NCI-H2107 treated with DMSO at 0.1 percent for 48 hours (cell line): Measurements from ENCODE around the gene CD151.

Source experiments
- DNase-seq: peaks from one replicate; lab custom pipeline; 2025; ENCODE audit not compliant: unreplicated experiment; lab: John Stamatoyannopoulos, UW

Gene CD151

GRCh38 chr11:813072-813455 is 19.7 kb upstream of the CD151 start:
- no peak for DNase-seq

DNA sequence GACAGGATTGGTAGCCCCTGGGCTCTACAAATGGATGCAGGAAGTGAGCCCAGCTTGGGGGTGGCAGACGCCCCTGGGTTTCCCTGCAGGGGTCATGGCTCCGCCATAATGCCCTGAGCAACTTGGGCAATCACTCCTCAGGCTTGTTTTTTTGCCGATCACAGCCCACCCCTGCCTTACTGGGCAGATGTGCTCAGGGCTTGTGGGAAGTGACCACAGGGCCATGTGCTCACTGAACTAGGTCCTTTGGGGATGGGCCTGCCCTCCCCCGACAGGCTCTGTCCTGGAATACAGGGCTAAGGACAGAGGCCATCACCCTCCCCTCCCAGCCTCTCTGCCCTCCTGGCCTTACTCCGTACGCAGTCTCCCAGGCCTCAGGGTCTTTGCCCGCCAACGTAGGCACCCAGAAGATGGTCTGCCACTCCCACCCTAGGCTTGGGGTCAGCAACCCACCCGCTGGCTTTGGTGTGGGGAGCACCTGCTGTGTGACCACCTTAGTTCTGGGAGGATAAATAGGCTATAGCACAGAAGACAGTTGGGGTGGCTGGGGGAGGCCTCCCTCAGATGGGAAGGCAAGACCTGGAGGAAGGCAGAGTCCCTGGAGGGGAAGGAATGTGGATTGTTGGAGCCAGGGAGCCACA is 19.2 kb upstream of the CD151 start:
- no peak for DNase-seq

DNA sequence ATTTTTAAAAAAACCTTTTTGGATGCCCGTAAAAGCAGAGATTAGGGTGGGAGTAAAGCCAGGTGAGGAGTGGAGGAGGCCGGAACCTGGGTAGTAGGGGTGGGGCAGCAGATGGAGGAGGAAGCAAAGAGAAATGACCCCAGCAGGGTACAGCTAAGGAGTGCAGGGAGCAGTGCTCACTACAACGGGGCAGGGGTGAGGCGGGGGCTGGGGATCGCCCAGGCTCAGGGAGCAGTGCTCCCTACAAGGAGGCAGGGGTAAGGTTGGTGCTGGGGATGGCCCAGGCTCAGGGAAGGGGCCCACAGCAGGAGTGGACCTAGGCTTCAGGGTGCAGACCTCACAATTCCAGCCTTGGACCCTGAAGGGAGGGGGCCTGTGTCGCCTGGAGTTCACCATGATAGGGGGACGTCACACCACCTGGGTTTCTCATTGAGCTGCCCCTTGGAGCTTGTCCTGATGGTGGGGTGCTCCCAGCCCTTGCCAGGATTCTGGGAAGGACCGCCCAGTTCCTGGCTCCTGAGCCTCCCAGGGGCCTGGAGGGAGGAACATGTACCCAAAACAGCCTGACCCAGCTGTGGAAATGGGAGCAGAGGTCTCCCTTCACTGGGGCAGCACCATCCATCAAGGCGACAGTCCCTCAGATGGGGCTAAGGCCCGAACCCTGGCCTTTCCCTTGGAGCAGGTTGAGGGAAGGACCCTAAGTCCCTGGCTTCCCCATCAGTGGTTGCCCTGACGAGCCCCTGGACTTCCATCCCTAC is 16.9 kb upstream of the CD151 start:
- no peak for DNase-seq

DNA sequence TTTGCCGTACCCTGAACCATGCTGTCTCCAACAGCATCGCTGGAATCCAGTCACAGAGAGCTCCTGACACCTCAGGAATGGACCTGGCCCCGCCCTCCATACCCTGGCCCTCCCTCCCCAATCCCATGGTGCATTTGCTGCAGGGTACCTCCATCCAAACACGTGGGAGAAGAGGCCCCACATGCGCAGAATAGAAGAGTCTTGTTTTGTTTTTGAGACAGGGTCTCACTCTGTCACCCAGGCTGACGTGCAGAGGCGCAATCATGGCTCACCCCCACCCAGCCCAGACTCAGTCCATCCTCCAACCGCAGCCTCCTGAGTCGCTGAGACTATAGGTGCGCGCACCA is 16.3 kb upstream of the CD151 start:
- DNase-seq: no peak

- DNase-seq: no peak
These were observed 14.2 kb upstream of the CD151 start, which contains the start of gene PNPLA2 for GRCh38 chr11:818396-819128. TSS of gene PNPLA2 (plus strand) at chr11:818914. CDS start at chr11:819719, 805 bp downstream.

DNA sequence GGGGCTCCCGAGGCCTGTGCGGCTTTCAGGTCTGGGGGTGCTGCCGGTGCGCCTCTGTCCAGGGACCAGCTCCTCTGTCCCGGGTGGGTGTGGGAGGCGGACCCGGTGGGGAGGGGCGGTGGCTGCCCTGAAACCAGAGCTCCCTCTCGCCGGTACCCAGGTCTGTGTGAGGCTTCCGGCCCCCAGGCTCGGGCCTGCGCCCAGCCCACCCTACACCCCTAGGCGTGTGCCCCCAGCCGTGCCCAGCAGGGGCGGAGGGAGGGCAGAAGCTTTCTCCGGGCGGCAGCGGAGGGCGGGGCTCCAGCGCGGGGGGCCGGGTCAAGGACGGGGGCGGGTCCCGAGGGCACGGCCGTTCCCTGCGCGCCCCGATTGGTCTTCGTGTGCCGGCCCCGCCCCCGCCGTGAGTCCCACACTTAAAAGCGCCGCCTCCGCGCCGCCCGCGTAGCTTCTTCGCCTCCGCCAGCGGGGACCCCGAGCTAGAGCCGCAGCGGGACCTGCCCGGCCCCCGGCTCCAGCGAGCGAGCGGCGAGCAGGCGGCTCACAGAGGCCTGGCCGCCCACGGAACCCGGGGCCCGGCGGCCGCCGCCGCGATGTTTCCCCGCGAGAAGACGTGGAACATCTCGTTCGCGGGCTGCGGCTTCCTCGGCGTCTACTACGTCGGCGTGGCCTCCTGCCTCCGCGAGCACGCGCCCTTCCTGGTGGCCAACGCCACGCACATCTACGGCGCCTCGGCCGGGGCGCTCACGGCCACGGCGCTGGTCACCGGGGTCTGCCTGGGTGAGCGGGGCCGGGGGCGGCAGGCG is 13.4 kb upstream of the CD151 start:
- peak; percentile 57 for DNase-seq

DNA sequence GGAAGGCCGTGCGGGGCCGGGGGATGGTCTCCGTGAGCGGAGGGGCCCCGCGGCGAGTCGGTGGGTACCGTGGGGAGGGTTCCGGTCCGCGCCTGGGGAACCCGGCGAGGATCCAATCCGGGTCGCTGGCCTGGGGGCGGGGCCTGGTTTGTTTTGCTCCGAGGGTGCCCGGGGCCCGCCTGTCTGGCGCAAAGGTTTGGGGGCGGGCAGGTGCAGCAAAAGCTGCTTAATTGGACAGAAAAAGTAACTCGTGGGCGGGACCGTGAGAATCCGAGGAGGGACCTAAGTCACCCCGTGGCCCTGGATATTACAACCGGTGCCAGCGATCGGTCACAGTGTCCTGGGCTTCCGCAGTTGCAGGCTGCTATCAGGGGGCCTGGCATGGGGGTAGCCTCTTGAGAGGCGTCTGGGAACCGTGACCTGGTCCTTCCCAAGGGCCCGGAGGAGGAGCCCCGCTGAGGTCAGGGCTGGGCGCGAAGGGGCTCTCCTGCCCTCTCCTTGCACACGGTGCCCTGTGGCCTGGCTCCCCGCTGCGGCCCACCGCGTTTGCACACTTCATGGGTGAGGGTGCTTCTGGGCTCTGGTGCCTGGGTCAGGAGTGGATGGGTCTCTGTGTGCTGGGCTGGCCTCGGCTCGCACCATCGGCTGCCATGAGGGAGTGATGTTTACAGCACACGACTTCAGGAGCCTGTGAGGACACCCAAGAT is 12.7 kb upstream of the CD151 start:
- peak; percentile 42 for DNase-seq

GRCh38 chr11:820655-821511 is 11.9 kb upstream of the CD151 start:
- no peak for DNase-seq

DNA sequence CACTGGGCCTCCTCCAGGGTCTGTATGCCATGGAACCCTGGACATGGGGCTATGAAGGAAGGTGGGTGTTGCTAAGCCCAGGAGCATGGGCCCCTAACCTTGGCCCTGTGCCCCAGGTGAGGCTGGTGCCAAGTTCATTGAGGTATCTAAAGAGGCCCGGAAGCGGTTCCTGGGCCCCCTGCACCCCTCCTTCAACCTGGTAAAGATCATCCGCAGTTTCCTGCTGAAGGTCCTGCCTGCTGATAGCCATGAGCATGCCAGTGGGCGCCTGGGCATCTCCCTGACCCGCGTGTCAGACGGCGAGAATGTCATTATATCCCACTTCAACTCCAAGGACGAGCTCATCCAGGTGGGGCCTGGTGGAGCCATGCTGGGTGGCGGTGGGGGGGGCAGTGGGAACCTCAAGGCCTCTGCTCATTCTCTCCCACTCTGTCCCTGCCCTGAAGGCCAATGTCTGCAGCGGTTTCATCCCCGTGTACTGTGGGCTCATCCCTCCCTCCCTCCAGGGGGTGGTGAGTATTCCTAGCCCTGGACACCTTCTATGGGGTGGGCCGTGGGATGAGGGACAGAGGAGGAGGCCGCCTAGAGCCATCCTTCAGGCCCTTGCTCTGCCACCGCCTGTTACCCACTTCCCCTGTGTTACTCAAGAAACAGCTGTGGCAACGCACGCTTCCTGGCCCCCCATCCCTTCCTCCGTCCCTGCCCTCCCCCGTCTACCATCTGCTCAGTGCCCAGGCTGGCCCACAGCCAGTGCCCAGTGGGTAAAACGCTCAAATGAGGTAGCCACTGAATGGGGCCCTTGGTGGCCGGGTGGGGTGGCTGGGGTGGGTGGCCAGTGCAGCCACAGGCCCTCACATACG is 11.0 kb upstream of the CD151 start:
- DNase-seq: no peak

DNA sequence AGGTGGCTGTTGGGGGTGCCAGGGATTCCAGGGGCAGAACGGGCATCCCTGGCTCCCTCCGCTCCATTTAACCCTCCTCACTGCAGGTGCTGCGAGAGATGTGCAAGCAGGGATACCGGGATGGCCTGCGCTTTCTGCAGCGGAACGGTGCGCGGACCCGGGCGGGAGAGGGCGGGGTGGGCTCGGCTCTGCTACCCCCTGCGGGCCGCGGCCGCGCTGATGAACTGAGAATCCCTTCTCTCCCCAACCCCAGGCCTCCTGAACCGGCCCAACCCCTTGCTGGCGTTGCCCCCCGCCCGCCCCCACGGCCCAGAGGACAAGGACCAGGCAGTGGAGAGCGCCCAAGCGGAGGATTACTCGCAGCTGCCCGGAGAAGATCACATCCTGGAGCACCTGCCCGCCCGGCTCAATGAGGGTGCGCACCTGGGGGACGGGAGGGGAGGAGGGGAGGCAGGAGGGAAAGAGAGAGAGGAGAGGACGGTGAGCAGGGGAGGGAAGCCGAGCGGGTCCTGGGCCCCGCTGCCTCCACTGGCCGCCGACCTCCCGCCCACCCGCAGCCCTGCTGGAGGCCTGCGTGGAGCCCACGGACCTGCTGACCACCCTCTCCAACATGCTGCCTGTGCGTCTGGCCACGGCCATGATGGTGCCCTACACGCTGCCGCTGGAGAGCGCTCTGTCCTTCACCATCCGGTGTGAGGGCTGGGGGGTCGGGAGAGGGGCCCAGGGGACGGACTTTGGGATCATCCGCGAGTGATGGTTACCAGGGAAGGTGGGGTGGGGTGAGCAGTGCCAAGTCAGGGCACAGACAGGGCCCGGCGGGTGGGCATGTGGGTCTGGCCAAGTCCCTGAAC is 9.1 kb upstream of the CD151 start:
- no peak for DNase-seq

DNA sequence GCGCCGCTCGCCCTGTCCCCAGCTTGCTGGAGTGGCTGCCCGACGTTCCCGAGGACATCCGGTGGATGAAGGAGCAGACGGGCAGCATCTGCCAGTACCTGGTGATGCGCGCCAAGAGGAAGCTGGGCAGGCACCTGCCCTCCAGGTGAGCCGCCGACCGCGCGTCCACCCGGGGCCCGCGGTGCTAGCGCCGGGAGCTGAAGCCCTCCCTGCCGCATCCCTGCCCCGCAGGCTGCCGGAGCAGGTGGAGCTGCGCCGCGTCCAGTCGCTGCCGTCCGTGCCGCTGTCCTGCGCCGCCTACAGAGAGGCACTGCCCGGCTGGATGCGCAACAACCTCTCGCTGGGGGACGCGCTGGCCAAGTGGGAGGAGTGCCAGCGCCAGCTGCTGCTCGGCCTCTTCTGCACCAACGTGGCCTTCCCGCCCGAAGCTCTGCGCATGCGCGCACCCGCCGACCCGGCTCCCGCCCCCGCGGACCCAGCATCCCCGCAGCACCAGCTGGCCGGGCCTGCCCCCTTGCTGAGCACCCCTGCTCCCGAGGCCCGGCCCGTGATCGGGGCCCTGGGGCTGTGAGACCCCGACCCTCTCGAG is 8.4 kb upstream of the CD151 start:
- DNase-seq: no peak

DNA sequence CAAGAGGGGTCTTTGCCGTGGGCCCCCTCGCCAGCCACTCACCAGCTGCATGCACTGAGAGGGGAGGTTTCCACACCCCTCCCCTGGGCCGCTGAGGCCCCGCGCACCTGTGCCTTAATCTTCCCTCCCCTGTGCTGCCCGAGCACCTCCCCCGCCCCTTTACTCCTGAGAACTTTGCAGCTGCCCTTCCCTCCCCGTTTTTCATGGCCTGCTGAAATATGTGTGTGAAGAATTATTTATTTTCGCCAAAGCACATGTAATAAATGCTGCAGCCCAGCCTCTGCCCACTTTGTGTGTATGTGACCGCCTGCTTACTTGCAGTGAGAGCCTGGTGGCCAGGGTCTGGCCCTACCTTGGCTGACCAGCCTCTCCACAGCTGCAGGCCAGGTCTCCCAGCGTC is 7.8 kb upstream of the CD151 start:
- DNase-seq: no peak

DNA sequence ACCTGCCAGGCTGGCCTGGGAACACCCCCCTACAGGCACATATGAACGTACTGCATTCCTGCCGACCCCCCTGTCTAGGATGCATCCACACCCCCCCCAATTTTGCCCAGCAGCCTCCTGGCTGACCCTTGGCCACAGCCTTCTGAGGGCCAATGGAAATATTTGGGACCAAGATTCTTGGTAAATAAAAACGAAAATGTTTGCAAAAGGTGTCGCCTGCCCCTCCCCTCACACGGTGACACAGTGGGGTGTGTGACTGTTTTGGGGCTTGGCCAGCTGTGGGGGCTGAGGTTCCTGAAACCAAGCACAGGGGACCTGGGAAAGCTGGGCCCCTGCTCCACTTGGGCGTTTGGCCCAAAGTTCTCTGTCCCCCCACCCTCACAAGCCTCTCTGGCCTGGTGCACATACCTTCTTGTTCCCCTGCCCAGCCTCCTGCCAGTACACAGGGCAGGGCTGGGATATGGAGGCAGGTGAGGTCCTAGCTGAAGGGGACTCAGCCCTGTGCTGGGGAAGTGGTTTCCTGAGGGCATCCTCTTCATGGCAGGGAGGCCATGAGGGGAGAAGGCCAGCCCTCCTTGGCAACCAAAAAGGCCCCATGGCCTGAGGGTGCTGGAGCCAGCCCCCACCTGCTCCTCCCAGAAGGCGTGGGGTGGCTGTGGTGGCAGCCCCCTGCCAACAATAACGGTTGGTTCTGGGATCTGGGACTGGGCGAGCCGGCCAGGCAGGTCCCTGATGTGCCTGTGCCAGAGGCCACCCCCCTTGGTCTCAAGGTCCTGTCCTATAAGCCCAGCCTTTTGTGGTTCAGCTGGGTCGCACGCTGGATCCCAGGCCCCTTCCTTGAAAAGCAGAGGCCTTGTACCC is 7.2 kb upstream of the CD151 start:
- DNase-seq: no peak

DNA sequence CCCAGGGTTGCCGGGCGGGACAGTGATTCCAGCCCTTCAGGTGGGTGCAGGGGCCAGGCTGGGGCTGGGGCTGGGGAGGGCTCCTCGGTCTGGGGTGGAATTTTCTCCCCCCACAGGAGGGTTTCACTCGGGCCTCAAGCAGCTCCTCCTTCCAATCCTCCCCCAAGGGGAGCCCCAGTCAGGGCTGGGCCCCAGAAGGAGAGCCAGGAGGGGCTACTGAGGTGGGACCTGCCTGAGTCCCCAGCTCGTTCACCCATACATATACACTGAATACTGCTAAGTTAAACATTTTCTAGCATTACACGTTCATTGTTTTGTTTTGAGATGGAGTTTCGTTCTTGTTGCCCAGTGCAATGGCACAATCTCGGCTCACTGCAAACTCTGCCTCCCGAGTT is 6.5 kb upstream of the CD151 start:
- no peak for DNase-seq

- DNase-seq: no peak
These were observed 6.0 kb upstream of the CD151 start for GRCh38 chr11:826836-827145.

GRCh38 chr11:827146-827896 is 5.4 kb upstream of the CD151 start:
- no peak for DNase-seq
